HG03432 (cell line): ENCODE results near the gene SKP1.
"Not testable (repeated sequence)": the region's sequence is repeated elsewhere in the genome, so short reads cannot be mapped to it uniquely, and the experiment has no call there.

Experiments
- ATAC-seq: cut with Tn5 transposase; IDR thresholded peaks from one replicate; pipeline ENCODE4 v1.9.1; 2021; ENCODE audit warnings: mild to moderate bottlenecking, moderate library complexity; ENCODE audit not compliant: unreplicated experiment

SKP1 gene

GRCh38 chr5:134176511-134177368 lies at the start of gene SKP1:
TSS of gene SKP1 (minus strand) at chr5:134176950. CDS start at chr5:134174022, 2,928 bp downstream.
- peak; percentile 87 for ATAC-seq

- ATAC-seq: peak; percentile 86
These were observed 49.2 kb upstream of the SKP1 start, which contains the start of gene PPP2CA for GRCh38 chr5:134225780-134226440. TSS of gene PPP2CA (minus strand) at chr5:134226073. CDS start at chr5:134225861, 212 bp downstream.

- ATAC-seq: peak; percentile 40
These were observed 48.4 kb upstream of the SKP1 start for GRCh38 chr5:134224888-134225779.

- no peak for ATAC-seq
These were observed 46.9 kb upstream of the SKP1 start for GRCh38 chr5:134223406-134224248.

GRCh38 chr5:134221690-134222089 lies 44.9 kb upstream of the SKP1 start:
- not testable (repeated sequence) for ATAC-seq

GRCh38 chr5:134215757-134216156 lies 39.0 kb upstream of the SKP1 start:
- ATAC-seq: no peak

- ATAC-seq: not testable (repeated sequence)
These were observed 34.7 kb upstream of the SKP1 start for GRCh38 chr5:134211263-134212031.

GRCh38 chr5:134209477-134210245 lies 32.9 kb upstream of the SKP1 start:
- no peak for ATAC-seq

GRCh38 chr5:134207696-134208095 lies 30.9 kb upstream of the SKP1 start:
- ATAC-seq: no peak

- ATAC-seq: no peak
These were observed 29.9 kb upstream of the SKP1 start for GRCh38 chr5:134206627-134207160.

- ATAC-seq: no peak
These were observed 27.8 kb upstream of the SKP1 start for GRCh38 chr5:134204575-134204974.

GRCh38 chr5:134203630-134204029 lies 26.9 kb upstream of the SKP1 start:
- ATAC-seq: no peak

- no peak for ATAC-seq
These were observed 18.9 kb upstream of the SKP1 start for GRCh38 chr5:134195666-134196065.

GRCh38 chr5:134189031-134189430 lies 12.3 kb upstream of the SKP1 start:
- no peak for ATAC-seq

GRCh38 chr5:134188092-134188491 lies 11.3 kb upstream of the SKP1 start:
- ATAC-seq: no peak

- peak; percentile 68 for ATAC-seq
These were observed 7.7 kb upstream of the SKP1 start for GRCh38 chr5:134184155-134185135.

- ATAC-seq: no peak
These were observed 6.7 kb upstream of the SKP1 start for GRCh38 chr5:134183481-134183880.
